Measurements from ENCODE around the gene SLC35B2. TPM values are rescaled to one million over a fixed set of nuclear protein-coding genes. Genes with fewer than 3 reads are reported as not detected.

SLC35B2 gene
- total and polyA plus RNA-seq, 2 experiments from 2014 or later, result 74.1 to 104 TPM

DNA sequence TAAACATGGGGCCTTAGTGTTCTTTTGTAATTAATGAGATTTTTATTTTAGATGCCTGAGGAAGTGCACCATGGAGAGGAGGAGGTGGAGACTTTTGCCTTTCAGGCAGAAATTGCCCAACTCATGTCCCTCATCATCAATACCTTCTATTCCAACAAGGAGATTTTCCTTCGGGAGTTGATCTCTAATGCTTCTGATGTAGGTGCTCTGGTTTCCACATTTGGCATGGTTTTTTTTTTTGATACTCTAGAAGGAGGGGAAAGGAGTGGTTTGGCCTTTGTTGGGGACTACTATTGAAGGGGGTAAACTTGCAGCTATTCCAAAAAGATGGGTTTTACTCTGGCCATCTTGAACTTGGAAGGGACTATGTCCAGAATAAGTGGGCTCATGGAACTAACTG lies 8.7 kb downstream of the SLC35B2 start:
- TF ChIP-seq EZH2phosphoT487 (IDR thresholded peaks at IDR 0.05; ENCODE audit: low read depth, severe bottlenecking, unreplicated experiment) (no peak), EZH2 (IDR thresholded peaks at IDR 0.05; ENCODE audit: borderline replicate concordance) (no peak)
- TF ChIP-seq, protein P1, sequence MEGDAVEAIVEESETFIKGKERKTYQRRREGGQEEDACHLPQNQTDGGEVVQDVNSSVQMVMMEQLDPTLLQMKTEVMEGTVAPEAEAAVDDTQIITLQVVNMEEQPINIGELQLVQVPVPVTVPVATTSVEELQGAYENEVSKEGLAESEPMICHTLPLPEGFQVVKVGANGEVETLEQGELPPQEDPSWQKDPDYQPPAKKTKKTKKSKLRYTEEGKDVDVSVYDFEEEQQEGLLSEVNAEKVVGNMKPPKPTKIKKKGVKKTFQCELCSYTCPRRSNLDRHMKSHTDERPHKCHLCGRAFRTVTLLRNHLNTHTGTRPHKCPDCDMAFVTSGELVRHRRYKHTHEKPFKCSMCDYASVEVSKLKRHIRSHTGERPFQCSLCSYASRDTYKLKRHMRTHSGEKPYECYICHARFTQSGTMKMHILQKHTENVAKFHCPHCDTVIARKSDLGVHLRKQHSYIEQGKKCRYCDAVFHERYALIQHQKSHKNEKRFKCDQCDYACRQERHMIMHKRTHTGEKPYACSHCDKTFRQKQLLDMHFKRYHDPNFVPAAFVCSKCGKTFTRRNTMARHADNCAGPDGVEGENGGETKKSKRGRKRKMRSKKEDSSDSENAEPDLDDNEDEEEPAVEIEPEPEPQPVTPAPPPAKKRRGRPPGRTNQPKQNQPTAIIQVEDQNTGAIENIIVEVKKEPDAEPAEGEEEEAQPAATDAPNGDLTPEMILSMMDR (IDR thresholded peaks at IDR 0.05; ENCODE audit: poor library complexity), result no peak
- 58% methylated on average over 1 of the region's 1 CpG for WGBS (ENCODE audit: low lambda C conversion rate, missing lambda C conversion rate)
- H4K20me1 ChIP-seq (ENCODE audit: insufficient read depth, poor library complexity, severe bottlenecking), result peaks cover 65% of the 10 kb centered on the region

DNA sequence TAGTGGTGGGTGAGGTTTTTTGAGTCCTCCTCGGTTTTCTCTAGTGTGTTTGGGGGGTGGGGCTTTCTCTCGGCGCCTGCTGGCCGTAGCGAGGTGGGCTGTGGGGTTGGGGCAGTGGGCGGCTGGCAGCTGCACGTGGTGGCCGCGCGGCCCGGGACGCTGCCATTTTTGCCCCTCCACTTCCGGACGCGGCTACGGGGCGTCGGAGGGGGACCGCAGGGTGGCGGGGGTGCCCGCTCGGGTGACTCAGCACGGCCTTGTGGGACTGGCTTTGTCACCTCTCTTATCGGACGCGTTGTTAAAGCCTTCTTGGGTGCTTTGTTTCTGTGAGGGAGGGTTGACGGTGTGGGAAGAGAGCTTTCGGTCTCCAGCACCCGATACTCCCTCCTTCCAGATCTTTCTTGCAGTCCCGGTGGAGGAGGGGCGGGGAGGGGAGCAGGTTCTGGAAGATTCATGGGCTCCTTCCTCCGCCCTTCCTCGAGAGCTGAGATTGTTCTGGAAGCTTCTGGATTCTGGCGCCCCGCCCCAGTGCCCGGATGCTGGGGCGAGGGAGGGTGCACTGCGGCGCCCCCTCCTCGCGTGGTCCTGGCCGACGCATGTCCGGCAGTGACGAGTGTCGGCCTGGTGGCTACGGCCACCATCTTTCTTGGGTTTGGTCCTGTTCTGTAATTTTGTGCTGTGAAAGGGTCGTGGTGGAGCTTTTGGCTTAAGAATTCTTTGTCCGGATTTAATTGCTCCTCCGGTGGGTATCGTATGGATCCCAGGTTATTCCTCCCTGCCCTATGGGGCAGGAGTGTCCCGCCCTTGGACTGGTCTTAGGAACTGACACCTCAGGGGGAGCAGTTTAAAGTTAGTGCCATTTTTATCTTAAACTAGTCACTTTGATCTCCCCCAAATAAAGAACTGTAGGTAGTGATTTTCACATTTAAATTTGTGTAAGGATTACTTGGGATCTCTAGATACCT lies 9.7 kb downstream of the SLC35B2 start:
- no peaks in the 10 kb centered on the region for H3K9me2 ChIP-seq (replicated peaks; ENCODE audit: insufficient read depth)
- peak overlapping the region; percentile 99 for H3K4me3 ChIP-seq
- no peaks in the 10 kb centered on the region for H3K27me3 ChIP-seq
- H3K27ac ChIP-seq, result peak overlapping the region; percentile 97
- H3K36me3 ChIP-seq (replicated peaks; ENCODE audit: insufficient read depth, low read depth), result no peaks in the 10 kb centered on the region
- H3K4me2 ChIP-seq, result peak overlapping the region; percentile 88
- TF ChIP-seq, protein P1 (IDR thresholded peaks at IDR 0.05; ENCODE audit: poor library complexity), result no peak
- TF ChIP-seq EZH2phosphoT487 (IDR thresholded peaks at IDR 0.05; ENCODE audit: low read depth, severe bottlenecking, unreplicated experiment), result no peak
- TF ChIP-seq EZH2 (IDR thresholded peaks at IDR 0.05; ENCODE audit: borderline replicate concordance), result no peak
- 2% methylated on average over 51 of the region's 52 CpGs for WGBS (ENCODE audit: low lambda C conversion rate, missing lambda C conversion rate)
- H4K20me1 ChIP-seq (ENCODE audit: insufficient read depth, poor library complexity, severe bottlenecking), result peaks cover 56% of the 10 kb centered on the region
- H3K9me3 ChIP-seq (ENCODE audit: low read depth), result no peaks in the 10 kb centered on the region
- DNase-seq (ENCODE audit: low spot score), result peak; percentile 81
- H3K79me2 ChIP-seq, result peaks cover 55% of the 10 kb centered on the region
- peak overlapping the region; percentile 22 for H2AFZ ChIP-seq
- peaks cover 16% of the 10 kb centered on the region for H3K4me1 ChIP-seq (ENCODE audit: insufficient read depth)

More for the DNA sequence above, 8.7 kb downstream of the SLC35B2 start:
- Histone ChIP-seq H3K4me3 (peak overlapping the region; percentile 99), H3K4me2 (peak overlapping the region; percentile 88), H2AFZ (no peak overlapping the region), H3K9me3 (ENCODE audit: low read depth) (no peaks in the 10 kb centered on the region), H3K79me2 (peaks cover 63% of the 10 kb centered on the region), H3K4me1 (ENCODE audit: insufficient read depth) (peaks cover 16% of the 10 kb centered on the region), H3K9me2 (replicated peaks; ENCODE audit: insufficient read depth) (no peaks in the 10 kb centered on the region), H3K36me3 (replicated peaks; ENCODE audit: insufficient read depth, low read depth) (no peaks in the 10 kb centered on the region), H3K27me3 (no peaks in the 10 kb centered on the region), H3K27ac (peak overlapping the region; percentile 97)
- no peak for DNase-seq (ENCODE audit: low spot score)

DNA sequence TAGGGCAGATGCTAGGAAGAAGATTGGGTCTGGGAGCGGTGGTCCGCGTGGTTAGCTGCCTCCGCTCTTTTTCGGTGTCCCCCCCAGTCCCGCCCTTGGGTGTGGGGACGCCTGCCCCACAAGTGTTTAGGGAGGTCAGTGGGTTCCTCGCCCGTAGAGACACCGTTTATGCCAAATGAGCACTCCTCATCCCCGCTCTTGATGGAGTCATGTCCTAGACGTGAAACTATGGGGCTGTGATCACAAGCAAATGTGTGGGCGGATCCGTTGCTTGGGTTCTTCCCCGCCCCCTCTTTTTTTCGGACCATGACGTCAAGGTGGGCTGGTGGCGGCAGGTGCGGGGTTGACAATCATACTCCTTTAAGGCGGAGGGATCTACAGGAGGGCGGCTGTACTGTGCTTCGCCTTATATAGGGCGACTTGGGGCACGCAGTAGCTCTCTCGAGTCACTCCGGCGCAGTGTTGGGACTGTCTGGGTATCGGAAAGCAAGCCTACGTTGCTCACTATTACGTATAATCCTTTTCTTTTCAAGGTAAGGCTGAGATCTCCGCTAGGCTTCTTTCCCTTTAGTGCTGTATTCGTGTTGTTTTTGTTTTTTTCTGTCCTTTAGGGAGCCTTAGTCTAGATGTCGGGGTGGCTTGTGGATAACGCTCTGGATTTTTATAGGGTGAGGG lies 10.5 kb downstream of the SLC35B2 start, which contains the start of gene HSP90AB1:
Gene HSP90AB1, plus strand, starts transcription at position 439 of the 675 bp plus-strand sequence. CDS start 1,529 bp downstream, outside the sequence.
- no peaks in the 10 kb centered on the region for H3K36me3 ChIP-seq (replicated peaks; ENCODE audit: insufficient read depth, low read depth)
- peaks cover 48% of the 10 kb centered on the region for H4K20me1 ChIP-seq (ENCODE audit: insufficient read depth, poor library complexity, severe bottlenecking)
- H3K4me2 ChIP-seq, result peak within 1 kb of the TSS; percentile 88
- peak within 1 kb of the TSS; percentile 99 for H3K4me3 ChIP-seq
- H3K27ac ChIP-seq, result peak within 1 kb of the TSS; percentile 98
- H2AFZ ChIP-seq, result peak within 1 kb of the TSS; percentile 88
- no peaks in the 10 kb centered on the region for H3K27me3 ChIP-seq
- H3K9me3 ChIP-seq (ENCODE audit: low read depth), result no peaks in the 10 kb centered on the region
- peak; percentile 98 for DNase-seq (ENCODE audit: low spot score)
- no peaks in the 10 kb centered on the region for H3K9me2 ChIP-seq (replicated peaks; ENCODE audit: insufficient read depth)
- TF ChIP-seq, protein P1 (IDR thresholded peaks at IDR 0.05; ENCODE audit: poor library complexity), result no peak
- no peak for TF ChIP-seq EZH2 (IDR thresholded peaks at IDR 0.05; ENCODE audit: borderline replicate concordance)
- no peak for TF ChIP-seq EZH2phosphoT487 (IDR thresholded peaks at IDR 0.05; ENCODE audit: low read depth, severe bottlenecking, unreplicated experiment)
- peaks cover 49% of the 10 kb centered on the region for H3K79me2 ChIP-seq
- WGBS (ENCODE audit: low lambda C conversion rate, missing lambda C conversion rate), result under 1% methylated on average over 33 of the region's 34 CpGs
- H3K4me1 ChIP-seq (ENCODE audit: insufficient read depth), result peaks cover 16% of the 10 kb centered on the region
